MM.1S (cell line): ENCODE measurements around the gene LIMS1.

Source experiments
- DNase-seq: peaks from one replicate; pipeline ENCODE4 v3.0.0-alpha.2; 2015
- H2AFZ ChIP-seq: fragments of 300-600 bp; sonication (generic); 2 replicates; pipeline ENCODE4 v1.6.0; 2016; ENCODE audit warnings: antibody characterized with exemption, low read length
- H3F3A ChIP-seq: fragments of 300-600 bp; sonication (generic); 2 replicates; pipeline ENCODE4 v1.6.1; 2016; ENCODE audit warnings: mild to moderate bottlenecking, antibody characterized with exemption, low read length, moderate library complexity, mixed read lengths; ENCODE audit not compliant: insufficient read depth
- H3K27ac ChIP-seq: fragments of 300-600 bp; sonication (generic); 2 replicates; pipeline ENCODE4 v1.5.1; 2016; ENCODE audit warnings: mild to moderate bottlenecking, low read length
- H3K27me3 ChIP-seq: fragments of 300-600 bp; sonication (generic); replicated peaks from 2 replicates; pipeline ENCODE4 v1.6.0; 2016; ENCODE audit warnings: low read length; ENCODE audit not compliant: insufficient read depth
- H3K36me3 ChIP-seq: fragments of 300-600 bp; sonication (generic); replicated peaks from 2 replicates; pipeline ENCODE4 v1.6.1; 2016; ENCODE audit warnings: mild to moderate bottlenecking, low read length, mixed read lengths; ENCODE audit not compliant: insufficient read depth
- H3K4me1 ChIP-seq: fragments of 300-600 bp; sonication (generic); 2 replicates; pipeline ENCODE4 v1.6.1; 2016; ENCODE audit warnings: low read length, mixed read lengths
- H3K4me2 ChIP-seq: fragments of 300-600 bp; sonication (generic); 2 replicates; pipeline ENCODE4 v1.6.0; 2016; ENCODE audit warnings: low read depth, low read length
- H3K4me3 ChIP-seq: fragments of 300-600 bp; sonication (generic); 2 replicates; pipeline ENCODE4 v1.5.1; 2016; ENCODE audit warnings: low read length, mixed read lengths
- H3K79me2 ChIP-seq: fragments of 300-600 bp; sonication (generic); 2 replicates; pipeline ENCODE4 v1.6.1; 2016; ENCODE audit warnings: mixed run types, low read length, mixed read lengths
- H3K9ac ChIP-seq: fragments of 300-600 bp; sonication (generic); 2 replicates; pipeline ENCODE4 v1.6.1; 2016; ENCODE audit warnings: low read length, mixed read lengths
- H3K9me2 ChIP-seq: fragments of 300-600 bp; sonication (generic); replicated peaks from 2 replicates; pipeline ENCODE4 v1.6.1; 2016; ENCODE audit warnings: mild to moderate bottlenecking, low read length, mixed read lengths; ENCODE audit not compliant: insufficient read depth
- H3K9me3 ChIP-seq: fragments of 300-600 bp; sonication (generic); replicated peaks from 2 replicates; pipeline ENCODE4 v1.6.1; 2016; ENCODE audit warnings: mild to moderate bottlenecking, low read length, mixed read lengths; ENCODE audit not compliant: insufficient read depth
- H4K20me1 ChIP-seq: fragments of 300-600 bp; sonication (generic); 2 replicates; pipeline ENCODE4 v1.6.1; 2016; ENCODE audit warnings: mild to moderate bottlenecking, low read length, moderate library complexity, mixed read lengths; ENCODE audit not compliant: insufficient read depth
- CTCF ChIP-seq: fragments of 300-600 bp; sonication (generic); IDR thresholded peaks from 2 replicates; pipeline ENCODE4 v1.5.1; 2016; ENCODE audit warnings: antibody characterized with exemption, low read length, mixed read lengths
- EZH2 ChIP-seq: fragments of 300-600 bp; sonication (generic); optimal IDR thresholded peaks from 2 replicates; pipeline ENCODE3; 2017; ENCODE audit warnings: low read depth, mild to moderate bottlenecking, antibody characterized with exemption, low read length, mixed read lengths
- EZH2phosphoT487 ChIP-seq: fragments of 300-600 bp; sonication (generic); IDR thresholded peaks from 2 replicates; pipeline ENCODE4 v1.6.1; 2018; ENCODE audit warnings: antibody characterized with exemption, low read length

Gene LIMS1

GRCh38 chr2:108560241-108560811, 26.1 kb downstream of the LIMS1 start:
- Histone ChIP-seq H4K20me1 (no peaks in the 10 kb centered on the region; the same call in 1 of the 2 replicates), H3K4me1 (peaks cover 5% of the 10 kb centered on the region), H3F3A (no peaks in the 10 kb centered on the region), H3K27me3 (no peaks in the 10 kb centered on the region), H3K9me3 (no peaks in the 10 kb centered on the region), H3K9me2 (no peaks in the 10 kb centered on the region), H3K9ac (no peak overlapping the region), H3K27ac (no peak overlapping the region), H3K79me2 (peaks cover 94% of the 10 kb centered on the region), H3K4me2 (no peak overlapping the region), H3K36me3 (no peaks in the 10 kb centered on the region), H3K4me3 (no peak overlapping the region), H2AFZ (no peak overlapping the region)
- no peak for TF ChIP-seq EZH2phosphoT487
- no peak for TF ChIP-seq EZH2
- no peak for DNase-seq

GRCh38 chr2:108560895-108561530, 26.7 kb downstream of the LIMS1 start:
- H3K27ac ChIP-seq = no peak overlapping the region
- TF ChIP-seq EZH2phosphoT487 (no peak), EZH2 (no peak), CTCF (no peak)

GRCh38 chr2:108562274-108562673, 28.0 kb downstream of the LIMS1 start:
- Histone ChIP-seq H4K20me1 (no peaks in the 10 kb centered on the region), H3F3A (0 out of 2 replicates have a peak, but pooled peaks cover 9% of the 10 kb centered on the region), H3K4me3 (no peak overlapping the region), H3K27me3 (no peaks in the 10 kb centered on the region), H3K9me3 (no peaks in the 10 kb centered on the region), H3K4me1 (peaks cover 10% of the 10 kb centered on the region), H3K9me2 (no peaks in the 10 kb centered on the region), H2AFZ (no peak overlapping the region), H3K36me3 (no peaks in the 10 kb centered on the region), H3K9ac (no peak overlapping the region), H3K27ac (no peak overlapping the region), H3K79me2 (peaks cover 94% of the 10 kb centered on the region), H3K4me2 (no peak overlapping the region)
- no peak for TF ChIP-seq CTCF
- TF ChIP-seq EZH2 = no peak
- TF ChIP-seq EZH2phosphoT487 = no peak
- no peak for DNase-seq

More at GRCh38 chr2:108560895-108561530, 26.7 kb downstream of the LIMS1 start:
- H3K4me1 ChIP-seq = peaks cover 7% of the 10 kb centered on the region
- no peaks in the 10 kb centered on the region for H3K27me3 ChIP-seq
- no peak overlapping the region for H3K9ac ChIP-seq
- 0 out of 2 replicates have a peak, but pooled peaks cover 6% of the 10 kb centered on the region for H3F3A ChIP-seq
- no peak for DNase-seq
- H3K9me3 ChIP-seq = no peaks in the 10 kb centered on the region
- H2AFZ ChIP-seq = no peak overlapping the region
- no peaks in the 10 kb centered on the region for H3K36me3 ChIP-seq
- no peaks in the 10 kb centered on the region for H3K9me2 ChIP-seq
- no peaks in the 10 kb centered on the region; the same call in 1 of the 2 replicates for H4K20me1 ChIP-seq
- peaks cover 94% of the 10 kb centered on the region for H3K79me2 ChIP-seq
- no peak overlapping the region for H3K4me2 ChIP-seq
- no peak overlapping the region for H3K4me3 ChIP-seq

- no peak overlapping the region for H3K27ac ChIP-seq
- no peaks in the 10 kb centered on the region for H3K36me3 ChIP-seq
- TF ChIP-seq EZH2phosphoT487 = no peak
- no peak for TF ChIP-seq EZH2
- TF ChIP-seq CTCF = no peak
- peaks cover 96% of the 10 kb centered on the region for H3K79me2 ChIP-seq
- no peaks in the 10 kb centered on the region for H4K20me1 ChIP-seq
- no peak overlapping the region for H3K4me2 ChIP-seq
- H3K9ac ChIP-seq = no peak overlapping the region
- no peaks in the 10 kb centered on the region for H3K9me3 ChIP-seq
- H3K9me2 ChIP-seq = no peaks in the 10 kb centered on the region
- no peak for DNase-seq
- H2AFZ ChIP-seq = no peak overlapping the region
- H3K4me3 ChIP-seq = no peak overlapping the region
- H3K4me1 ChIP-seq = peaks cover 10% of the 10 kb centered on the region
- H3F3A ChIP-seq = 0 out of 2 replicates have a peak, but pooled peaks cover 9% of the 10 kb centered on the region
- no peaks in the 10 kb centered on the region for H3K27me3 ChIP-seq
Observed at GRCh38 chr2:108564510-108564909, 30.2 kb downstream of the LIMS1 start.
